KBM-7 (cell line): ENCODE measurements around the gene C9orf43.
"Not testable (repeated sequence)": the region's sequence is repeated elsewhere in the genome, so short reads cannot be mapped to it uniquely, and the experiment has no call there.

Experiments
- DNase-seq: peaks from one replicate; pipeline ENCODE4 v3.0.0-alpha.2; 2015
- in situ Hi-C: fragments of 300-500 bp; cut with MboI; formaldehyde crosslinking; loops from 2 replicates; pipeline ENCODE4 v1.14.3; 2020; ENCODE audit warnings: low sequenced_read_pairs, low pct_unique_long_range_greater_than_20kb, mixed read lengths

C9orf43 gene

GRCh38 chr9:113410207-113410864 is at the start of gene C9orf43, which contains the start of gene POLE3:
Gene C9orf43, plus strand, starts transcription at chr9:113410747. Its CDS starts 2,747 bp downstream, at chr9:113413494.
Gene POLE3, minus strand, starts transcription at chr9:113410675. Its CDS starts 382 bp downstream, at chr9:113410293.
- in situ Hi-C loops, result no loop called here
- peak; percentile 98 for DNase-seq

DNA sequence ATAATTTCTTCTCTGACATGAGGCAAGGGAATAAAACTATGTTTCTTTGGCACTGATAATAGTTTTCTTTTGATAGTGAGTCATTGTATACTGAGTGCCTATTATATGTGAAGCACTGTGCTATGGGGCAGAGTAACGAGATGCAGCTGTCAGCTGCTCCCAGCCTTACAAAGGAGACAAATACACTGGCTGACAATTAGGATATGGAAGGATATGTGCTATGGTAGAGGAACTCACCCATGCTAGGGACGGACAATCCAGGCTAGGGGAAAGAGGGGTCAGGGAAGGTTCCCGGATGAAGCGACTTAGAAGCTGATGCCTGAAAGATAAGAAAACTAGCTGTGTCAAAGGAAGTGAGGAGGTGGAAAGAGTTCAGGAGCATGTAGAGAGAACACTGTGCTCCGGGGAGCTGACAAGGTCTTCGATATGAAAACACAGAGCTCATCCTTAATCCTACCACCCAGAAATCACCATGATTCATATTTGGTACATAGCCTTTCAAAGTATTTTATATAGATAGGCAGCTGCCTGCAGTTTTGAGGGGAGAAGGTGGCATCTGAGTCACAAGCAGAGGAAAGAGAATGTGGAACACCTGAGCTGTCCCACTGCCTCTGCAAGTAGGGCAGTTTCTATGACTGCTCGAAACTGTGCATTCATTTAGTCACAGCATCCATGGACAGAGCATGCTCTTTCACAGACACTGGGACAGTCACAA is 49.1 kb upstream of the C9orf43 start:
- in situ Hi-C loops, result no loop called here
- DNase-seq, result no peak

DNA sequence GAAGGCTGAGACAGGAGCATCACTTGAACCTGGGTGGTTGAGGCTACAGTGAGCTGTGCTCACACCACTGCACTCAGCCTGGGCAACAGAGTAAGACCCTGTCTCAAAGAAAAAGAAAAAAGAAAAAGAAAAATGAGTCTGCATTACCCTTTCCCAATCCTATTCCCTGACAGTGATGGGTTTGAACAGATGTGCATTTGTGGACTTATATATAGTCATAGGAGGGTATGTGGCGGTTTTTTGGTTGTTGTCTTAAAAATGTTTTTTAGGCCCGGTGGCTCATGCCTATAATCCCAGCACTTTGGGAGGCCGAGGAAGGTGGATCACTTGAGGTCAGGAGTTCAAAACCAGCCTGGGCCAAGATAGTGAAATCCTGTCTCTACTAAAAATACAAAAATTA is 47.2 kb upstream of the C9orf43 start:
- no peak for DNase-seq
- in situ Hi-C loops, result no loop called here

GRCh38 chr9:113364951-113365350 is 45.6 kb upstream of the C9orf43 start:
- in situ Hi-C loops, result no loop called here
- no peak for DNase-seq

- in situ Hi-C loops, result not testable (repeated sequence)
- peak; percentile 14 for DNase-seq
Measured at GRCh38 chr9:113365652-113366051, 44.9 kb upstream of the C9orf43 start.

GRCh38 chr9:113368348-113368981 is 42.1 kb upstream of the C9orf43 start:
- in situ Hi-C loops, result no loop called here

DNA sequence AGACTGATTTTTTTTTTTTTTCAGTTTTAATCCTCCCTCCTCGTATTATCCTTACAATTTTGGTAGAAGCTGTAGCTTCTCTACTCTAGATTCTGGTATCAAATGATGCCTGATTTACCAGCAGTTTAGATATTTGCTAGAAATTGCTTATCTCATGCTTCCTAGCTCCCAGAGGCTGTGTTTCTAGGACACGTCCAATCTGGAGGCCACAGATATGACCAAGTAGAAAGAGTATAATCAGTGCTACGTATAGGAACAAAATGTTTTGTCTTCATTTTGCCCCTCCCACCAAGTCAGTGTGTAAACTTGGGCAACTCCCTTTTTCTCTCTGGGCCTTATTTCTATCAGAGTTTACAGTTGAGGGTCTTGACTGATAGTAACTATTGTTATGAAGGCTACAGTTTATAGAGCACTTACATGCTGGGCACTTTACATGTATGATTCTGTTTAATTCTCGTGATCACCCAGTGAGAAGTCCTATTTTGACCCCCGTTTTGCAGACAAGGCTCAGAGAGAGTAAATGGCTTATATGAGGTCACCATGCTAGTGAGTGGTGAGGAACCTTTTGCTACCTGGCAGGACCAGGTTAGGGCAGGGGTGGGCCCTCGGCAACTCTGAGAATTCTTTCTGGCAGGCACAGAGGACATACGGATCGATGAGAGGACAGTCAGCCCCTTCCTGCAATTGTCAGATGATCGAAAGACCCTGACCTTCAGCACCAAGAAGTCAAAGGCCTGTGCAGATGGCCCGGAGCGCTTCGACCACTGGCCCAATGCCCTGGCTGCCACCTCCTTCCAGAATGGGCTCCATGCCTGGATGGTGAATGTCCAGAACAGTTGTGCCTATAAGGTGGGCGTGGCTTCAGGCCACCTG is 41.3 kb upstream of the C9orf43 start:
- DNase-seq, result no peak
- in situ Hi-C loops, result no loop called here

More at GRCh38 chr9:113368348-113368981, 42.1 kb upstream of the C9orf43 start:
- DNase-seq, result no peak

- DNase-seq, result no peak
- in situ Hi-C loops, result no loop called here
Measured at GRCh38 chr9:113369855-113370140, 40.7 kb upstream of the C9orf43 start.

- in situ Hi-C loops, result no loop called here
- DNase-seq, result no peak
Measured at GRCh38 chr9:113370806-113371325, 39.7 kb upstream of the C9orf43 start.

GRCh38 chr9:113372059-113372458 is 38.5 kb upstream of the C9orf43 start:
- in situ Hi-C loops, result no loop called here
- DNase-seq, result no peak

GRCh38 chr9:113373256-113373655 is 37.3 kb upstream of the C9orf43 start:
- DNase-seq, result no peak
- in situ Hi-C loops, result no loop called here

DNA sequence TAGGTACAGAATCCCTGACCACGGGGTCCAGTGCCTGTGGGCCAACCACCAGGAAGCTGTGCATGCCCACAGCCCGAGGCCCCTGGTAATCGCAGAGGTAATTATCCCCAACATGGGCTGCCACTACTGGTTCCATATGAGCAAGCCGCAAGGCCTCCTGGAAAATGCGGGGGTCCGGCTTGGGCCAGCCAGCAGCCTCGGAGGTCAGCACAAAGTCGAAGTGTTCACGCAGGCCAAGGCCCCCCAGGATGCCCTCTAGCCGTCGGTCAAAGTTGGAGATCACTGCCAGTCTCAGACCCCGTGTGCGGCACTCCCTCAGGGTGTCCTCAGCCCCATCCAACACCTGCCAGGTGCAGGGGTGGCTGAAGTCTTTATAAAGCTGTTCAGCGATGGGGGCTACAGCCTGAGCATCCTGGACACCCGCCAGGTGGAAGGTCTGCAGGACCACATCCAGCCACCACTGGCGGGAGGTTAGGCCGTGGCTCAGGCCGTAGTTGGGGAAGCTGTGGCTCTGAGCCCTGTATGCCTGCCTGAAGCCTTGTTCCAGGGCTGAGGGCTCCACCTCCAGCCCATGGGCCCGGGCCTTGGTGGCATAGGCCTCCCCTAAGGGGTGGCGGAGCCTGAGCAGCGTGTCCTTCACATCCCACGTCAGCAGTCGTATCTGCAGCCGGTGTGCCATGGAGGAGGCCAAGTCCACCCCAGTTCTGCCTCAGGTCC is 36.7 kb upstream of the C9orf43 start:
- in situ Hi-C loops, result no loop called here
- no peak for DNase-seq

GRCh38 chr9:113375057-113376023 is 35.2 kb upstream of the C9orf43 start:
- DNase-seq, result peak; percentile 25
- in situ Hi-C loops, result no loop called here

DNA sequence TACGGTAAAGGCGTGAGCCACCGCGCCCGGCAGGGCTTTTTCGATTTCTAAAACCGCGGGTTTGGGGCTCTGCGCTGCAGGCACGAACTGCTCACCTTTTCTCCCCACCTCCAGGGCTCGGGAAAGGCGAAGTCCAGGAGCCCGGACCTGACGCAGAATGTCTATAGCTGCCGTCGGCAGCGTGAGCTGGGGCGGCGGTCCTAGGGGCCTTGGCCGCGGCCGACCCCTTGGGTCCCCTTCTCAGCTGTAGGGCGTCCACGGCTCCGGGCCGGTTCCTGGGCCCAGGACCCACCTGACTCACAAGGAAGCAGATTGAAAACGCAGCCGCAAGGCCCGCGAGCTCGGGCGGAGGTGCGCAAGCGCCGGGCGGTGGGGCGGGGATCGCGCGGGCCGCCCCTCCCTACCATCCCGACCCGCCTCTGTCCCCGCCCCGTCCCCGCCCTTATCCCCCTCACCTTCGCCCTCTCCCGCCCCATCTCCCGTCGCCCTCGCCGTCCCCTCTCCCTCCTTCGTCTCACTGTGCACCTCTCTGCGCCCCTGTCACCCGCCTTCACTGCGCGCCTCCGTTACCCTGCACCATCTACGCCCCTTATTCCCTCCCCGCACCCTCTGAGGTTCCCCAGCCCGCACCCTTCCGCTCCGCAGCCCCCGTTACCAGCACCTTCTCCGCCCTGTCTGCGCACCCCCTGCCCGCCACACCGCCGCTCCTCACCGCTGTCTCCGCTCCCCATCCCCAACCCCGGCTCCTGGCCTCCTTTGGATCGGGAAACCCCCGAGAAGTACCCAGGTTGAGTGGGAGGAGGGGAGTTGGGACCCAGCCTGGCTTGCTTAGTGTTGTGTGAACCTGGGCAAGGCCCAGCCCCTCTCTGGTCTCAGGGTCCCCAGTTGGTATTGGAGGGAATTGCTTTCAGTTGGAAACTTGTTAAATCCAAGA is 33.6 kb upstream of the C9orf43 start, which contains the start of gene HDHD3:
HDHD3 (minus strand) TSS at position 353 of the 934 bp plus-strand sequence. CDS start 2,632 bp downstream, outside the sequence.
- in situ Hi-C loops, result no loop called here
- DNase-seq, result peak; percentile 82

GRCh38 chr9:113379094-113379828 is 31.3 kb upstream of the C9orf43 start:
- peak; percentile 39 for DNase-seq
- in situ Hi-C loops, result not testable (repeated sequence)

GRCh38 chr9:113379829-113380210 is 30.7 kb upstream of the C9orf43 start:
- DNase-seq, in situ Hi-C loops: not testable (repeated sequence)
